NCI-H510A treated with DMSO at 0.1 percent for 48 hours (cell line): Measurements from ENCODE around the gene AIF1L.
"Not testable (repeated sequence)": the region's sequence is repeated elsewhere in the genome, so short reads cannot be mapped to it uniquely, and the experiment has no call there.

Experiments used
- DNase-seq: peaks from one replicate; lab custom pipeline; 2025; lab: John Stamatoyannopoulos, UW

AIF1L gene

GRCh38 chr9:131121346-131121745 is 25.0 kb downstream of the AIF1L start:
- no peak for DNase-seq

- DNase-seq = no peak
Measured at GRCh38 chr9:131122158-131122557, 25.8 kb downstream of the AIF1L start.

GRCh38 chr9:131125038-131125287 is 28.6 kb downstream of the AIF1L start:
- no peak for DNase-seq

GRCh38 chr9:131125288-131126058 is 29.1 kb downstream of the AIF1L start, which contains the start of gene NUP214:
NUP214 (plus strand) TSS chr9:131125586; CDS start chr9:131125705, 119 bp downstream.
- peak; percentile 94 for DNase-seq

GRCh38 chr9:131126059-131126426 is 29.7 kb downstream of the AIF1L start:
- no peak for DNase-seq

- DNase-seq = no peak
Measured at GRCh38 chr9:131129183-131129582, 32.9 kb downstream of the AIF1L start.

- no peak for DNase-seq
Measured at GRCh38 chr9:131138676-131139075, 42.3 kb downstream of the AIF1L start.

GRCh38 chr9:131140112-131140511 is 43.8 kb downstream of the AIF1L start:
- no peak for DNase-seq

GRCh38 chr9:131140550-131140949 is 44.2 kb downstream of the AIF1L start:
- DNase-seq = no peak

- no peak for DNase-seq
Measured at GRCh38 chr9:131142160-131142559, 45.8 kb downstream of the AIF1L start.

- no peak for DNase-seq
Measured at GRCh38 chr9:131144201-131144600, 47.9 kb downstream of the AIF1L start.

GRCh38 chr9:131145245-131145644 is 48.9 kb downstream of the AIF1L start:
- no peak for DNase-seq

GRCh38 chr9:131146186-131146585 is 49.9 kb downstream of the AIF1L start:
- no peak for DNase-seq

- no peak for DNase-seq
Measured at GRCh38 chr9:131148276-131148675, 51.9 kb downstream of the AIF1L start.

- DNase-seq = no peak
Measured at GRCh38 chr9:131148966-131149687, 52.8 kb downstream of the AIF1L start.

- DNase-seq = no peak
Measured at GRCh38 chr9:131149688-131150053, 53.3 kb downstream of the AIF1L start.

- no peak for DNase-seq
Measured at GRCh38 chr9:131153595-131153994, 57.3 kb downstream of the AIF1L start.

GRCh38 chr9:131158673-131159072 is 62.3 kb downstream of the AIF1L start:
- not testable (repeated sequence) for DNase-seq

GRCh38 chr9:131160416-131161112 is 64.2 kb downstream of the AIF1L start:
- DNase-seq = no peak

GRCh38 chr9:131161585-131161984 is 65.3 kb downstream of the AIF1L start:
- no peak for DNase-seq

GRCh38 chr9:131162886-131163285 is 66.6 kb downstream of the AIF1L start:
- no peak for DNase-seq

GRCh38 chr9:131165523-131165922 is 69.2 kb downstream of the AIF1L start:
- no peak for DNase-seq

- DNase-seq = no peak
Measured at GRCh38 chr9:131167146-131167692, 70.9 kb downstream of the AIF1L start.
